Measurements from ENCODE around the gene UNC119.

Gene UNC119

DNA sequence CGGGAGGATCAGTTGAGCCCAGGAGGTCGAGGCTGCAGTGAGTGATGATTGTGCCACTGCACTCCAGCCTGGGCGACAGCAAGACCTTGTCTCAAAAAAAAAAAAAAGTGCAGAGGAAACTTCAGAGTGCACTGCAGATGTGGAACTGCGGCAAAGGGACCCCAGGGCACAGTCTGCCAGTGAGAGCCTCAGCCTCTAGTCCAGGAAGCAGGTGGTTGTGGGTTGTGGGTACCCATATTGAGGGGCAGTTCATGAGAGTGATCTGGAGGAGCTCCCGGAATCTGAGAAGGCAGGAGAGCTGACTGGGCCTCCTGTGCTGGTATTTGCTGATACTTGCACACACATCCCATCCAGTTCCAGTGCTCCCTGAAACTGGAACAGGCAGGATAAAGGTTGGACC is 33.2 kb downstream of the UNC119 start:
- DNase-seq: no peak

DNA sequence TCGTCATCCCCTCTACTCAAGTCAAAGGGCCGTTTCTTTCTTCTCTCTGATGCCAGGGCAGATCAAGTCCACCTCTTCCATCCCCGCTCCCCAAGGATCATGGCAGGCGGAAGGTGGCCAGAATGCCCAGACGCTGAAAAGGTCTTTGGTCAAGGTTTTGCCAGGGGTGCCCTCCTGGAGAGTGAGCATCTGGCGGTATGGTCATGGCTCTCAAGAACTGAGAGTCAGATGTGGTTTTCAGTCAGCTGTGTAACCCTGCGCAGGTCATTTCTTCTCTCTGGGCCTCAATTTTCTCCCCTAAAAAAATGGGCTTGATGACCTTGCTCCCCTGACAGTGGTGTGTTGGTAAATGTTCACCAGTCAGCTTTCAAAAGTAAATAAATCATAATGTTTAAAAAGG is 33.8 kb downstream of the UNC119 start:
- no peak for DNase-seq

- peak; percentile 35 for DNase-seq
These were observed 34.3 kb downstream of the UNC119 start for GRCh38 chr17:28518132-28518531.

GRCh38 chr17:28515518-28515917 is 36.9 kb downstream of the UNC119 start:
- no peak for DNase-seq

- no peak for DNase-seq
These were observed 37.8 kb downstream of the UNC119 start for GRCh38 chr17:28514561-28515002.

DNA sequence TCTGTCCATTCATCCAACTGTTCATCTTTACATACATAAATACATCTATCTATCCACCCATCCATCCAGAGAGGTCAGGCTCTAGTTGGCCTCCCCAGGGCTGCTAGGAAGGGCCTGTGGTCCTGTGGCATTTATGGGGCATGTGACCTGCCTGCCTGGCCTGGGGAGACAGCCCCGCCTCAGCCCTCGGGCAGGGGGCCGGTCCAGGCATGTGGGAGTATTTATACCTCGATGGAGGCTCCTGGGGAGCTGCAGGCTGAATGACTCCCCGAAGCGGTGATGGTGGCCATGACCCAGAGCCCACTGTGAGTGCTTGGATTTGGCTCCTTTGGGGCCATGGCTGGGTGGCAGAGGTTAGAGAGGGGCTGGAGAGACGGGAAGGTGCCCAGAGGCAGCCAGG is 38.9 kb downstream of the UNC119 start:
- DNase-seq: no peak

DNA sequence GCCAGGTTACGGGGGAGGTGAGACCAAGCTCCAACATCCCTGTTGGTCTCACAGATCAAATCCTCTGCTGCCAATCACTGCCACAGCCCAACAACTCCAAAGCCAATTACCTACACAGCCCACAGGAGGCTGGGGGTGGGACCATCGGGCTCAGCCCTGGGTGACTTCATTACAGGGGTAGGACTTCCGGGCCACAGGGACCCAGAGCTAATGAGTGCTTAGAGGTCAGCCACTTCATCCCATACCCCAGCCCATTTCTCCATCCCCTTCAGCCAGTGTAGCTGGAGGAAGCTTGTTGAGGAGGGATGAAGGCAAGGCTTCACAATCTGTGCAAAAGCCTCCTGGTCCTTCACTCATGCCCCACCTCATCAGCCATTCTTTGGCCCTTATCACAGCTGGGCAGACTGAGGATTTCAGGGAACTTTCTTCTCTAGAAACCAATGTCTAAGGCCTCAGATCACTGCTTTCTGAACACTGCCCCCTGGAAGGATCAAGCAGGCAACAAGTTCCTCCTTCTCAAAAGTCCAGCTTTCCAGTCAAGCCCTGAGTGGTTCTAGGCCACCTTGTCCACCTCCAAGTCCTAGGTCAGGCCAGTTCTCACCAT is 40.5 kb downstream of the UNC119 start:
- DNase-seq: no peak

DNA sequence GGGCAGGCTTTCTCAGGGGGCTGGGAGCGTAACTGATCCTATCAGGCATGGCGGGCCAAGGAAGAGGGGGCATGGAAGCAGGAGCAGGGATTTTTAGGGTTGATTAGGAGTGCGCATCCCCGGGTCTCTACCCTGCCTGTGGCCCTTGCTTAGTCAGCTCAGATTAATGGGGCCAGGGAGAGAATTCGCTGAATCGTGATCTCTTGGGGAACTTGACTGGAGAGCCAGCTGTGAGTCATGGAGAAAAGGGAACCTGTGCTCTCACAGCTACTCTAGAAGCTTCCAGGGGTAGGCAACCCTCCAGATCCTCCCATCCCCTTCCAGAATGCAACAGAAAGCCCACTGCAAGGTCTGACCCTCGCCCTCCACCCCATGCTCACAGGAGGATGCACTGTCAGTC is 42.6 kb downstream of the UNC119 start:
- DNase-seq: peak in 1 of 2 experiments; percentile 16

GRCh38 chr17:28508211-28508724 is 44.2 kb downstream of the UNC119 start:
- no peak for DNase-seq

DNA sequence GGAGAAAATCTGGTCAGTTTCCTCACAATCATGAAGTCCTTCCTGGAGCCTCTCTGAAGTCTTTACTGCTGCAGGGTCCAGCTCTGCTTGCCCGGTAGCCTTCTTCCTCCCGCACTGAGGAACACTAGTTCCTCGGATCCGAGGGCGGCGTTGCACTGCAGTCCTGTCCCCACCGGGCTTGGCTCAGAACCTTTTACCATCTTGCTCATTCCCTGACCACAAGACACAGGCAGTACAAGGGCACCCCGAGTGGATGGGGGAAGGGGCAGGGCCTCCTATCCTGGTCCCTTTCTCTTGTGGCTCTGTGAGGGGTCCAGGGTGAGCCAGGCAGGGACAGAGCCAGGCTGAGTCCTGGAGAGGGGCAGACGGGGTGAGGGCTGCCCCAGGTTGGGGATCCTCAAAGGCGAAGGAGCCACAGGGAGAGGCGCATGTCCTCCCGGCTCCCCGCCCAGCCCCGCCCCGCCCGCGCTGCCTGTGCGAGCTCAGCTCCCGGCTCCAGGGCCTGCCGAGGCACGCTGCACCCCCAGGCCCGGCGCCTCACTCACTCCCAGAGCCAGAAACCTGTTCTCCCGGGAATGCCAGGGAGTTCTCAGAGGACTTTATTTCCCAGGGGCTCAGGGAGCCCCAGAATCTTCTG is 44.7 kb downstream of the UNC119 start:
- no peak for DNase-seq

GRCh38 chr17:28506763-28507487 is 45.5 kb downstream of the UNC119 start:
- DNase-seq: no peak

- DNase-seq: no peak
These were observed 46.3 kb downstream of the UNC119 start, which contains the start of gene FOXN1 for GRCh38 chr17:28505986-28506665. TSS of gene FOXN1 (plus strand) at chr17:28506348. CDS start at chr17:28523970, 17,622 bp downstream.

GRCh38 chr17:28503420-28503819 is 49.0 kb downstream of the UNC119 start:
- no peak for DNase-seq

- DNase-seq: no peak
These were observed 50.8 kb downstream of the UNC119 start for GRCh38 chr17:28501421-28502284.

GRCh38 chr17:28500712-28501379 is 51.6 kb downstream of the UNC119 start:
- no peak for DNase-seq

GRCh38 chr17:28499684-28500357 is 52.6 kb downstream of the UNC119 start:
- DNase-seq: no peak

DNA sequence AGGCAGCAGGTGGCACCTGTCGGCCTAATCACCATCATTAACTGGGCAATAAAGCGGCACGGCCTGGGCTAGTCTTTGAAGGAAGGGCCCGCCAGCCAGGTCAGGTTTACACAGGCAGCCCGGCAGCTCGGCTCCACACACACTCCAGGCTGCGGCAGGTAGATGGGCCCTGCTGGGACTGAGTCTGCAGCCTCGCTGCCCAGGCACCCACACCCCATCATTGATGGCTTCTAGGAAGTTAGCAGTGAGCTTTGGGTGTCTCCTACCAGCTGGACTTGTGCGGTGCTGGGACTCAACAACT is 53.1 kb downstream of the UNC119 start:
- no peak for DNase-seq

DNA sequence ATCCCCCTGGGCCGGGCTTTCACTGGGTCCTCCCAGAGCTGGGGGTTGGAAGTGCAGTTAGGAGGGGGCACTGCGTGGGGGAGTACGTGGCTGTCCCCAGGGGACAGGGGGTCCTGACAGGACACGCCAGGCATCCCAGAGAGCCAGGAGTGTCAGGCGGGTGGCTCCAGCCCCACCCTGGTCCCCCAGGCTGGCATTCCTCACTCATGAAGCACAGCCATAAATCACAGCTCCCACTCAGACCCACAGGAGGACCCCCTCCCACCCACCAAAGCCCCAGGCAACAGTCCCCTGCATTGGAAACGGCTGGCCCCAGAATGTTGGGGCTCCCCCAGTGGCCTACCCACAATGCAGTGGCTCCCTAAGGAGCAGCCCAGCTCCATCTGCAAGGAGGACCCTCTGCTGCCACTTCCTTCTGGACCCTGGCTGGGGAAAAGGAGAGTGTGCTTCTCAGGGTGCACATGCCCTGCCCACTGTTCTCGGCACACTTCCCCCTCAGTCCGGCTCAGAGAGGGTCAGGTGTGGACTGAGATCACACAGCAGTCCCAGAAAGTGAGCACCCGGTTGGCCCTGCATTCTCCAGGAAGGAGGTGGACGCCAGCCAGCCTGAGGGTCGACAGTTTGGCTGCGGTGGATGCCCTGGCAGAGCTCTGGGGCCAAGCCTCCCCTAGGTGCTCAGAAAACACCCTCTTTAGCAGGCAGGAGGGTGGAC is 53.6 kb downstream of the UNC119 start:
- DNase-seq: no peak

DNA sequence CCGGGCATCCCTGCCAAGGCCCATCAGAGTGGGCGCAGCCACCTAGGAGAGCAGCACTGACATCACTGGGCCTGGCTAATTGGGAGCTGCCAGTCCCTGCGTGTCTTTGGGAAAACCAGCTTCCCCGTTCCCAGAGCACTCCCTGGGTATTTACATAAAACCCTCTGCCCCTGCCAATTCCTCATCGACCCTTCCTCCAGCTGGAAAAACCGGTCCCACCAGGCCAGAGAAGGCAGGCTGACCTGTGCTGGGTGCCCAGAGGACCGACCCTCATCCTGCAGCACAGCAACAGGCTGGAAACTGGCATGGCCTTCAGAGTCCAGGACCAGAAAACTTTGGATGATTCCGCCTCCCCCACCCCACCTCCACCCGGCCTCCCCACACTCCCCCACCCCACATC is 54.5 kb downstream of the UNC119 start:
- DNase-seq: no peak

All from AML-193 (cell line).